22Rv1 (cell line): ENCODE results near the gene LSM7.

Experiments
- ZFX ChIP-seq: fragments of 450-650 bp; IDR thresholded peaks from 2 replicates; pipeline ENCODE4 v1.6.1; 2017; ENCODE audit warnings: antibody characterized with exemption, borderline replicate concordance
- TF ChIP-seq, protein P1 (sequence below): fragments of 450-650 bp; IDR thresholded peaks from 2 replicates; pipeline ENCODE4 v1.5.1; 2017; ENCODE audit warnings: mild to moderate bottlenecking

- TF ChIP-seq, protein P1, sequence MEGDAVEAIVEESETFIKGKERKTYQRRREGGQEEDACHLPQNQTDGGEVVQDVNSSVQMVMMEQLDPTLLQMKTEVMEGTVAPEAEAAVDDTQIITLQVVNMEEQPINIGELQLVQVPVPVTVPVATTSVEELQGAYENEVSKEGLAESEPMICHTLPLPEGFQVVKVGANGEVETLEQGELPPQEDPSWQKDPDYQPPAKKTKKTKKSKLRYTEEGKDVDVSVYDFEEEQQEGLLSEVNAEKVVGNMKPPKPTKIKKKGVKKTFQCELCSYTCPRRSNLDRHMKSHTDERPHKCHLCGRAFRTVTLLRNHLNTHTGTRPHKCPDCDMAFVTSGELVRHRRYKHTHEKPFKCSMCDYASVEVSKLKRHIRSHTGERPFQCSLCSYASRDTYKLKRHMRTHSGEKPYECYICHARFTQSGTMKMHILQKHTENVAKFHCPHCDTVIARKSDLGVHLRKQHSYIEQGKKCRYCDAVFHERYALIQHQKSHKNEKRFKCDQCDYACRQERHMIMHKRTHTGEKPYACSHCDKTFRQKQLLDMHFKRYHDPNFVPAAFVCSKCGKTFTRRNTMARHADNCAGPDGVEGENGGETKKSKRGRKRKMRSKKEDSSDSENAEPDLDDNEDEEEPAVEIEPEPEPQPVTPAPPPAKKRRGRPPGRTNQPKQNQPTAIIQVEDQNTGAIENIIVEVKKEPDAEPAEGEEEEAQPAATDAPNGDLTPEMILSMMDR: no peak
- no peak for TF ChIP-seq ZFX
Observed at GRCh38 chr19:2350656-2351055, 22.3 kb upstream of the LSM7 start.
